Measurements from ENCODE around the gene SLC37A3. TPM values are rescaled to one million over a fixed set of nuclear protein-coding genes. Genes with fewer than 3 reads are reported as not detected.
"Not testable (repeated sequence)": the region's sequence is repeated elsewhere in the genome, so short reads cannot be mapped to it uniquely, and the experiment has no call there.

Gene SLC37A3
- total RNA-seq, 8 experiments from 2014 or later = 32.0 to 61.2 (median 38.2) TPM

GRCh38 chr7:140358412-140359051, 39.8 kb downstream of the SLC37A3 start:
- H3K4me1 ChIP-seq (replicated peaks in 1 of 2) = no peaks in the 10 kb centered on the region
- in situ Hi-C loops (cut with MboI; ENCODE audit: low pct_unique_long_range_greater_than_20kb in 2 of 9, low sequenced_read_pairs in 9 of 9, unreplicated experiment in 9 of 9) = no loop called here
- WGBS, 10 experiments = 98 to 100% (median 100%) methylated on average over 1 to 5 of the region's 10 CpGs; no CpG with 5 or more reads in 3 of the 10 experiments
- no peak overlapping the region for H3K27ac ChIP-seq
- peak in 1 of 8 experiments; percentile 94 for ATAC-seq (replicated peaks in 6 of 8)
- H3K4me3 ChIP-seq = no peak overlapping the region

DNA sequence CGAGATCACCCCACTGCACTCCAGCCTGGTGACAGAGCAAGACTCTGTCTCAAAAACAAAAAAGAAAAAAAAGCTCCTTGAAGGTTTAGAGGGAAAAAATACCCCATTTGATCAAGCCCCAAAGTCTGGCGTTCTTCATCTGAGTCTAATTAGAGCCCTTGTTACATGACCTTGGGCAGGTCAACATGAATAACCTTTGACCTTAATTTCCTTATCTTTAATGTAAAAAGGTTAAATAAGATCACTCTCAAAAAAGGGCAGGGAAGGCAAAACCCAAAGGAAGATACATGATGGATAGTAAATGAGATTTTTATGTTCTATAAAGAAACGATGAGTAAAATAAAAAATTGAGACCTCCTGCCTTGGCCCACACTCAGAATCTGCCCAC, 40.3 kb downstream of the SLC37A3 start:
- Histone ChIP-seq H3K27ac (no peak overlapping the region), H3K4me1 (replicated peaks in 1 of 2) (no peaks in the 10 kb centered on the region), H3K4me3 (no peak overlapping the region)
- ATAC-seq (replicated peaks in 6 of 8) = no peak
- 55 to 100% (median 96%) methylated on average over 1 to 3 of the region's 3 CpGs for WGBS, 10 experiments
- in situ Hi-C loops (cut with MboI; ENCODE audit: low pct_unique_long_range_greater_than_20kb in 2 of 9, low sequenced_read_pairs in 9 of 9, unreplicated experiment in 9 of 9) = no loop called here

GRCh38 chr7:140350056-140350455, 48.3 kb downstream of the SLC37A3 start:
- ATAC-seq (replicated peaks in 6 of 8) = no peak
- Histone ChIP-seq H3K4me1 (replicated peaks in 1 of 2) (peaks cover 19% of the 10 kb centered on the region in 2 donors), H3K4me3 (no peak overlapping the region), H3K27ac (no peak overlapping the region)
- in situ Hi-C loops (cut with MboI; ENCODE audit: low pct_unique_long_range_greater_than_20kb in 2 of 9, low sequenced_read_pairs in 9 of 9, unreplicated experiment in 9 of 9) = no loop called here
- 60 to 100% (median 90%) methylated on average over 1 to 5 of the region's 5 CpGs; no CpG with 5 or more reads in 5 of the 10 experiments for WGBS, 10 experiments

GRCh38 chr7:140349144-140349771, 49.1 kb downstream of the SLC37A3 start:
- ATAC-seq (replicated peaks in 6 of 8) = peak in 7 of 8 experiments; percentile 82 to 94 (median 90)
- H3K4me3 ChIP-seq = no peak overlapping the region
- H3K4me1 ChIP-seq (replicated peaks in 1 of 2) = peaks cover 19% of the 10 kb centered on the region in 2 donors
- H3K27ac ChIP-seq = peak overlapping the region; percentile 2 to 22
- 8 to 63% (median 34%) methylated on average over 1 to 8 of the region's 8 CpGs; no CpG with 5 or more reads in 2 of the 10 experiments for WGBS, 10 experiments
- in situ Hi-C loops (cut with MboI; ENCODE audit: low pct_unique_long_range_greater_than_20kb in 2 of 9, low sequenced_read_pairs in 9 of 9, unreplicated experiment in 9 of 9) = no loop called here

DNA sequence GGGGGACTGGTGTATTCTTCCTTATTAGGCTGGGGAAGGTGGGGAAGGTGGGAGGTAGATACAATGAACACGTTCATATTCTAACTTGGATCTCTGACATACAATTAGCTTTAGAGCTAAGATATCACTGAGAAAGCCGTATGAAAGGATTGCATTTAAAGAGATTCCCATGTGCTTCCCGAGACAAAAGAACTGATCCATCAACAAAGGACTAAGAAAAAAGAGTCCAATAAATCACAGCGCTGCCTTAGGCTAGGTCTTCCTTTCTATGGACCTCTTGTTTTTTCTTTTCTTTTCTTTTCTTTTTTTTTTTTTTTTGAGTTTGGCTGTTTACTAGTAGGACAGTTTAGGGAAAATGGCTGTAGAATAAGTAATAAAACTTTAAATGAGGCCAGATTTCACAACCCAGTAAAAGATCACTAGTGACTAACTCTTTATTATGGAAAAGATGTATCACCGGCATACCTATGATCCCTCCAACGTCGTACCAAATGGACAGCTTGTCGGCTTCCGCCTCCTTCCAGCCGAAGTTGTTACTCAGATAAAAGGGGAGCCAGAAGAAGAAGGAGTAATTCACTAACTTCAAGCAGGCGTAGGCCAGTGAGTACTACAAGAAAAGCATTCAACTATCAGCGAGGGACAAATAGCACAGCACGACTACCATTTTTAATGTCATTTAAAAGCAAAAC, 50.0 kb downstream of the SLC37A3 start:
- Histone ChIP-seq H3K4me1 (replicated peaks in 1 of 2) (peaks cover 19% of the 10 kb centered on the region in 2 donors), H3K4me3 (no peak overlapping the region), H3K27ac (peak overlapping the region; percentile 2 to 22)
- in situ Hi-C loops (cut with MboI; ENCODE audit: low pct_unique_long_range_greater_than_20kb in 2 of 9, low sequenced_read_pairs in 9 of 9, unreplicated experiment in 9 of 9) = no loop called here
- WGBS, 10 experiments = 10 to 85% (median 25%) methylated on average over 2 to 13 of the region's 13 CpGs
- ATAC-seq (replicated peaks in 6 of 8) = peak in 6 of 8 experiments; percentile 9 to 52 (median 38)

GRCh38 chr7:140347218-140347617, 51.1 kb downstream of the SLC37A3 start:
- WGBS, 10 experiments = 29 to 100% (median 83%) methylated on average over 1 to 4 of the region's 5 CpGs; no CpG with 5 or more reads in 1 of the 10 experiments
- no peak overlapping the region for H3K27ac ChIP-seq
- H3K4me1 ChIP-seq (replicated peaks in 1 of 2) = peaks cover 19% of the 10 kb centered on the region in 2 donors
- no peak for ATAC-seq (replicated peaks in 6 of 8)
- H3K4me3 ChIP-seq = no peak overlapping the region
- in situ Hi-C loops (cut with MboI; ENCODE audit: low pct_unique_long_range_greater_than_20kb in 2 of 9, low sequenced_read_pairs in 9 of 9, unreplicated experiment in 9 of 9) = no loop called here

DNA sequence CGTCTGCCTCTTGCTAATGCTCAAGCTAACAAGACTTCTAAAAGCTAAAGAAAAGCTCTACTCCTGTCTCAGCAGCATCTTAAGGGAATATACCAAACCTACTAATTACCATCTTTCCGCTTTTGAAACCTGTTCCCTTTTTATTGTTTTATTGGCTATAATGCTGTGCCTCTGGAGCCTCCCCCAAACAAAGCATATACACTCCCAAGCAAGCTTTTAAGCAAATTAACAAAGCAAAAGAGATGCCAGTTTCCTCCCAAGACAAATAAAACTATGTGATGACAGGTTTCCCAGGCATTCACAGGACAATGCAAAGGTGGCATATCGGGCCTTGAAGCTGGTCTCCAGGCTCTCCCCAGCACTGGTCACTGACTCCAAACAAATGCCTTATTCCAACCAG, 52.9 kb downstream of the SLC37A3 start:
- no peak overlapping the region for H3K27ac ChIP-seq
- 38 to 100% (median 72%) methylated on average over 1 to 3 of the region's 3 CpGs; no CpG with 5 or more reads in 1 of the 10 experiments for WGBS, 10 experiments
- no peak overlapping the region for H3K4me3 ChIP-seq
- in situ Hi-C loops (cut with MboI; ENCODE audit: low pct_unique_long_range_greater_than_20kb in 2 of 9, low sequenced_read_pairs in 9 of 9, unreplicated experiment in 9 of 9) = no loop called here
- H3K4me1 ChIP-seq (replicated peaks in 1 of 2) = peaks cover 19% of the 10 kb centered on the region in 2 donors
- no peak for ATAC-seq (replicated peaks in 6 of 8)

DNA sequence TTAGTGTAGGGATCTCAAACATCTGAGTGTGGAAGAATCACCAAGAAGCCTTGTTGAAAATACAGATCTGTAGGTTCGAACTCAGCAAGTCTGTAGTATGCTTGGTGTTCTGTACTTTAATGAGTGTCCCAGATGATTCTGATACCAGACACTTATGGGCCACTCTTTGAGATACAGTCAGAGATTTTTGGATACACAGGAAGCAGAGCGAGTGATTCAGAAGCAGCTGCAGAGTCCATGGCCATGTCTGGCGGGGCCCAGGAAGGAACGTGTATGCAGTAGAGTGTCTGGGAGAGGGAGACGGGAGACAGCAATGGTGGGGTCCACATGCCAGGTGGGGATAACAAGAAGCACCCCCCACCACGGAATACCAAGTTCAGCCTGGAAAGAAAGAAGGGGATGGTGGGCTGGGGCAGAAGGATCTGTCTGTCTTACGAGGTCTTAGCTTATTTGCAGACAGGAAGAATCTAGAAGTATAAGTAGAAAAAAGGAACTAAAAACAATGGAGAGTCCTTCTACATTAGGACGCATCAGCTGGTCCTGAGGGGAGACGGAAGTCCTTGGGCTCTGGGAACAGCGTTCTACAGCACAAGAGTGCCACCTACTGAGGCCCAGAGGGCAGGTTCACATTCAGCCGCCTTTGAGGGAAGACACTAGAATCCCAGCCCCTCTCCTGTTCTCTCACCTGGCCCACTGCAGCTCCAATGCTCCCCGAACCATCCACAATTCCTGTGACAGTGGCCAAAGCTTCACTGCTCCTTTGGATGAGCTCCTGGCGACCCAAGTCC, 55.4 kb downstream of the SLC37A3 start:
- Histone ChIP-seq H3K4me1 (replicated peaks in 1 of 2) (peaks cover 2 to 4% of the 10 kb centered on the region in 2 donors), H3K4me3 (no peak overlapping the region), H3K27ac (no peak overlapping the region)
- WGBS, 10 experiments = 46 to 100% (median 80%) methylated on average over 2 to 10 of the region's 13 CpGs; no CpG with 5 or more reads in 1 of the 10 experiments
- in situ Hi-C loops (cut with MboI; ENCODE audit: low pct_unique_long_range_greater_than_20kb in 2 of 9, low sequenced_read_pairs in 9 of 9, unreplicated experiment in 9 of 9) = no loop called here
- ATAC-seq (replicated peaks in 6 of 8) = peak in 4 of 8 experiments; percentile 42 to 88 (median 50)

DNA sequence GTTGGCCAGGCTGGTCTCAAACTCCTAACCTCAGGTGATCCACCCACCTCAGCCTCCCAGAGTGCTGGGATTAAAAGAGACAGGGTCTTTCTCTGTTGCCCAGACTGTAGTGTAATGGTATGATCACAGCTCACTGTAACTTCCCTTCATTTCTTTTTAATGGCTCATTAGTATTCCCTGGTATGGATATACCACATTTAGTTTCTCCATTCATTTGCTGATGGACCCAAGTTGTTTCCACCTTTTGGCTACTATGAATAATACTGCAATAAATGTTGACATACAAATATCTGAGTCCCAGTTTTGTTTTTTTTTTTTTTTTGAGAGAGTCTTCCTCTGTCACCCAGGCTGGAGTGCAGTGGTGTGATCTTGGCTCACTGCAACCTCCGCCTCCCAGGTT, 59.4 kb downstream of the SLC37A3 start:
- H3K4me3 ChIP-seq; H3K27ac ChIP-seq; H3K4me1 ChIP-seq (replicated peaks in 1 of 2); in situ Hi-C loops (cut with MboI; ENCODE audit: low pct_unique_long_range_greater_than_20kb in 2 of 9, low sequenced_read_pairs in 9 of 9, unreplicated experiment in 9 of 9); ATAC-seq (replicated peaks in 6 of 8): not testable (repeated sequence)
- WGBS, 10 experiments = 100% methylated on average over 1 of the region's 1 CpG; no CpG with 5 or more reads in 7 of the 10 experiments

- H3K27ac ChIP-seq = no peak overlapping the region
- in situ Hi-C loops (cut with MboI; ENCODE audit: low pct_unique_long_range_greater_than_20kb in 2 of 9, low sequenced_read_pairs in 9 of 9, unreplicated experiment in 9 of 9) = no loop called here
- ATAC-seq (replicated peaks in 6 of 8) = no peak
- H3K4me3 ChIP-seq = no peak overlapping the region
- WGBS, 10 experiments = 65 to 100% (median 82%) methylated on average over 3 to 8 of the region's 8 CpGs; no CpG with 5 or more reads in 2 of the 10 experiments
- H3K4me1 ChIP-seq (replicated peaks in 1 of 2) = peaks cover 0 to 2% of the 10 kb centered on the region in 2 donors
These were observed 63.8 kb downstream of the SLC37A3 start for GRCh38 chr7:140334341-140335057.

DNA sequence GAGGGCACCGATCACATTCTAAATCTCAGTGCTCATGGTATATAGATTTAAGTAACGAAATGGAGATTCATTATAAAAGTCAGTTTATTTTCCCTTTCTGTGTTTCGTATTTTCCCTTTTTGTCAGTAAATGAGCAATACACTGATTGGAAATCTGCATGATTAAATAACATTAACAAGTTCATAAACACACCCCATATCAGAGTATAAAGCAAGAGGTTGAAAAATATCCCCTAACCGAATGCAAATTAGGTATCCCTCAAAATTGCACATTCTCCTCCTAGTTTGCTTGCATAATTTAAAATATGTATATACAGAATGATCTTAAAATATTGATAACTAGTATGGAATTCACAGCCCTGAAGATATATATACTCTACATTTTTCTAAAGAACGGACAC, 64.6 kb downstream of the SLC37A3 start:
- Histone ChIP-seq H3K27ac (no peak overlapping the region), H3K4me3 (no peak overlapping the region), H3K4me1 (replicated peaks in 1 of 2) (peaks cover 0 to 2% of the 10 kb centered on the region in 2 donors)
- 10 to 100% (median 96%) methylated on average over 2 to 4 of the region's 5 CpGs for WGBS, 10 experiments
- in situ Hi-C loops (cut with MboI; ENCODE audit: low pct_unique_long_range_greater_than_20kb in 2 of 9, low sequenced_read_pairs in 9 of 9, unreplicated experiment in 9 of 9) = no loop called here
- peak in 3 of 8 experiments; percentile 52 to 79 (median 64) for ATAC-seq (replicated peaks in 6 of 8)

- WGBS, 10 experiments = 20 to 100% (median 90%) methylated on average over 1 to 9 of the region's 10 CpGs; no CpG with 5 or more reads in 3 of the 10 experiments
- ATAC-seq (replicated peaks in 6 of 8) = peak in 2 of 8 experiments; percentile 47 to 69
- Histone ChIP-seq H3K4me3 (no peak overlapping the region), H3K27ac (no peak overlapping the region), H3K4me1 (replicated peaks in 1 of 2) (peaks cover 0 to 2% of the 10 kb centered on the region in 2 donors)
- in situ Hi-C loops (cut with MboI; ENCODE audit: low pct_unique_long_range_greater_than_20kb in 2 of 9, low sequenced_read_pairs in 9 of 9, unreplicated experiment in 9 of 9) = no loop called here
These were observed 65.1 kb downstream of the SLC37A3 start for GRCh38 chr7:140333223-140333622.

Measured in motor neuron (in vitro differentiated cells).